ENCODE measurements around the gene AUTS2.

Gene AUTS2

GRCh38 chr7:70660819-70661191, 1062.5 kb downstream of the AUTS2 start:
- no peak for DNase-seq (ENCODE audit: low spot score)

- no peak for DNase-seq (ENCODE audit: low spot score)
Observed at GRCh38 chr7:70663680-70664079, 1065.4 kb downstream of the AUTS2 start.

GRCh38 chr7:70665997-70666396, 1067.7 kb downstream of the AUTS2 start:
- DNase-seq (ENCODE audit: low spot score): no peak

GRCh38 chr7:70667406-70667805, 1069.1 kb downstream of the AUTS2 start:
- no peak for DNase-seq (ENCODE audit: low spot score)

GRCh38 chr7:70668606-70669358, 1070.5 kb downstream of the AUTS2 start:
- DNase-seq (ENCODE audit: low spot score): no peak

- no peak for DNase-seq (ENCODE audit: low spot score)
Observed at GRCh38 chr7:70669854-70670253, 1071.6 kb downstream of the AUTS2 start.

- DNase-seq (ENCODE audit: low spot score): no peak
Observed at GRCh38 chr7:70670288-70670687, 1072.0 kb downstream of the AUTS2 start.

GRCh38 chr7:70673778-70674570, 1075.7 kb downstream of the AUTS2 start:
- DNase-seq (ENCODE audit: low spot score): no peak

GRCh38 chr7:70674571-70675010, 1076.3 kb downstream of the AUTS2 start:
- DNase-seq (ENCODE audit: low spot score): no peak

- DNase-seq (ENCODE audit: low spot score): no peak
Observed at GRCh38 chr7:70676243-70676642, 1078.0 kb downstream of the AUTS2 start.

- no peak for DNase-seq (ENCODE audit: low spot score)
Observed at GRCh38 chr7:70678621-70679251, 1080.5 kb downstream of the AUTS2 start.

GRCh38 chr7:70679661-70680060, 1081.4 kb downstream of the AUTS2 start:
- DNase-seq (ENCODE audit: low spot score): no peak

- no peak for DNase-seq (ENCODE audit: low spot score)
Observed at GRCh38 chr7:70680306-70680705, 1082.0 kb downstream of the AUTS2 start.

- no peak for DNase-seq (ENCODE audit: low spot score)
Observed at GRCh38 chr7:70680743-70681468, 1082.6 kb downstream of the AUTS2 start.

GRCh38 chr7:70681469-70682350, 1083.4 kb downstream of the AUTS2 start:
- peak; percentile 18 for DNase-seq (ENCODE audit: low spot score)

- DNase-seq (ENCODE audit: low spot score): no peak
Observed at GRCh38 chr7:70684173-70684572, 1085.9 kb downstream of the AUTS2 start.

GRCh38 chr7:70693321-70693685, 1095.0 kb downstream of the AUTS2 start:
- DNase-seq (ENCODE audit: low spot score): no peak

GRCh38 chr7:70693686-70694433, 1095.6 kb downstream of the AUTS2 start:
- DNase-seq (ENCODE audit: low spot score): peak; percentile 72

GRCh38 chr7:70694434-70694970, 1096.2 kb downstream of the AUTS2 start:
- peak; percentile 52 for DNase-seq (ENCODE audit: low spot score)

All from germinal center (tissue), 1 donor.